Lung (tissue), 12 donors: ENCODE results near the gene TMPRSS11E. TPM values are rescaled to one million over a fixed set of nuclear protein-coding genes. Genes with fewer than 3 reads are reported as not detected.

Experiments
- ATAC-seq: fragments of 200-7000 bp; cut with Tn5 transposase; one replicate; pipeline ENCODE4 v1.9.1; 2020; ENCODE audit warnings: moderate number of reproducible peaks; ENCODE audit not compliant: insufficient read depth, low FRiP score
- DNase-seq, 3 donors: peaks; one replicate each; pipeline ENCODE4 v3.0.0-alpha.2; 2013 to 2017
- H3K27ac ChIP-seq, 2 donors: one replicate each; pipeline ENCODE4 v1.5.1; 2013; ENCODE audit warnings: mild to moderate bottlenecking in 2 of 2, moderate library complexity in 2 of 2, control low read depth in 1 of 2, inconsistent platforms in 1 of 2, low read depth in 1 of 2, low read length in 1 of 2
- H3K27me3 ChIP-seq, 3 donors: one replicate each; pipeline ENCODE4 v1.5.1; 2013; ENCODE audit warnings: low read length in 2 of 3; ENCODE audit not compliant: control insufficient read depth in 3 of 3, insufficient read depth in 3 of 3
- H3K36me3 ChIP-seq, 4 donors: one replicate each; pipeline ENCODE4 v1.5.1; 2013; ENCODE audit warnings: low read length in 4 of 4, mild to moderate bottlenecking in 1 of 4, moderate library complexity in 1 of 4; ENCODE audit not compliant: control insufficient read depth in 4 of 4, insufficient read depth in 4 of 4
- H3K4me1 ChIP-seq, 5 donors: one replicate each; pipeline ENCODE4 v1.5.1; 2013; ENCODE audit warnings: low read length in 5 of 5, mild to moderate bottlenecking in 2 of 5, moderate library complexity in 1 of 5; ENCODE audit not compliant: control insufficient read depth in 5 of 5, insufficient read depth in 5 of 5
- H3K4me3 ChIP-seq: one replicate; pipeline ENCODE4 v1.5.1; 2013; ENCODE audit warnings: mild to moderate bottlenecking, control low read depth, moderate library complexity
- H3K9ac ChIP-seq, 2 donors: one replicate each; pipeline ENCODE4 v1.5.1; 2013; ENCODE audit warnings: low read length in 2 of 2, control low read depth in 1 of 2; ENCODE audit not compliant: insufficient read depth in 1 of 2
- H3K9me3 ChIP-seq, 4 donors: one replicate each; pipeline ENCODE4 v1.5.1; 2013; ENCODE audit warnings: low read length in 3 of 4, mild to moderate bottlenecking in 1 of 4, moderate library complexity in 1 of 4; ENCODE audit not compliant: control insufficient read depth in 4 of 4, insufficient read depth in 3 of 4
- CTCF ChIP-seq: IDR thresholded peaks from 2 replicates; pipeline ENCODE4 v1.5.1; 2012; ENCODE audit warnings: mild to moderate bottlenecking; ENCODE audit errors: control extremely low read depth, extremely low read depth
- WGBS, 2 donors: extraction: QIAGEN DNeasy Blood & Tissue Kit; methylation state at CpG; one replicate each; pipeline ENCODE4 v1.1.7; 2013; 5-methylcytosine and 5-hydroxymethylcytosine counted together
- polyA plus RNA-seq, 2 donors: library from polyadenylated mRNA; stranded (reverse); fragments of 200-250 nt; gene quantifications; one replicate each; pipeline ENCODE4 v1.2.1, GENCODE V29; 2013
- total RNA-seq, 2 donors: library from RNA; depleted of rRNA in 1 of 2; stranded (reverse); fragments of >200 nt in 1 of 2; gene quantifications; one replicate each; pipeline ENCODE4 v1.2.1, GENCODE V29; 2014 to 2021
- donor health status: control.
- donor health status: control.
- donor health status: Bipolar disorder and iron deficiency.
- donor health status: healthy.
- donor health status: DM: yes; HTN: yes; CAD: no.

The TMPRSS11E gene
- total and polyA plus RNA-seq, 4 donors = 0.03 to 0.12 TPM; not detected in 2

GRCh38 chr4:68433582-68433981 lies 13.7 kb upstream of the TMPRSS11E start:
- no peaks in the 10 kb centered on the region for H3K9me3 ChIP-seq
- no peak overlapping the region for H3K4me3 ChIP-seq
- no peak for DNase-seq
- H3K27me3 ChIP-seq = no peaks in the 10 kb centered on the region
- no peaks in the 10 kb centered on the region for H3K4me1 ChIP-seq
- H3K36me3 ChIP-seq = no peaks in the 10 kb centered on the region
- TF ChIP-seq CTCF = no peak
- H3K9ac ChIP-seq = no peak overlapping the region
- ATAC-seq = no peak
- 82 to 86% methylated on average over 5 of the region's 5 CpGs for WGBS, 2 donors
- no peak overlapping the region for H3K27ac ChIP-seq

GRCh38 chr4:68434277-68434676 lies 13.0 kb upstream of the TMPRSS11E start:
- Histone ChIP-seq H3K27ac (no peak overlapping the region), H3K4me3 (no peak overlapping the region), H3K9ac (no peak overlapping the region), H3K9me3 (no peaks in the 10 kb centered on the region), H3K4me1 (no peaks in the 10 kb centered on the region), H3K36me3 (no peaks in the 10 kb centered on the region), H3K27me3 (no peaks in the 10 kb centered on the region)
- DNase-seq (no peak), ATAC-seq (no peak)
- 80 to 82% methylated on average over 1 of the region's 1 CpG for WGBS, 2 donors
- TF ChIP-seq CTCF = no peak

GRCh38 chr4:68434836-68435235 lies 12.4 kb upstream of the TMPRSS11E start:
- no peak for TF ChIP-seq CTCF
- no peak for ATAC-seq
- no peaks in the 10 kb centered on the region for H3K4me1 ChIP-seq
- H3K27ac ChIP-seq = no peak overlapping the region
- no peaks in the 10 kb centered on the region for H3K27me3 ChIP-seq
- no peak overlapping the region for H3K4me3 ChIP-seq
- H3K9me3 ChIP-seq = no peaks in the 10 kb centered on the region
- DNase-seq = no peak
- WGBS, 2 donors = 61 to 71% methylated on average over 1 of the region's 1 CpG
- H3K9ac ChIP-seq = no peak overlapping the region
- no peaks in the 10 kb centered on the region for H3K36me3 ChIP-seq

- Histone ChIP-seq H3K9ac (no peak overlapping the region), H3K9me3 (no peaks in the 10 kb centered on the region), H3K36me3 (no peaks in the 10 kb centered on the region), H3K27ac (no peak overlapping the region), H3K27me3 (no peaks in the 10 kb centered on the region), H3K4me3 (no peak overlapping the region), H3K4me1 (peaks cover 0 to 1% (median 0%) of the 10 kb centered on the region in 5 donors)
- no peak for TF ChIP-seq CTCF
- no peak for ATAC-seq
- no peak for DNase-seq
Observed at GRCh38 chr4:68445111-68445510, 2.2 kb upstream of the TMPRSS11E start.
